Kidney epithelial cell (primary cell): ENCODE measurements around the gene FAM20C. TPM values are rescaled to one million over a fixed set of nuclear protein-coding genes. Genes with fewer than 3 reads are reported as not detected.
A peak's percentile ranks its signal among the peaks of the same experiment; 100 is the strongest.

Experiments used
- DNase-seq: peaks from one replicate; pipeline ENCODE4 v3.0.0-alpha.2; 2010; ENCODE audit warnings: low read depth
- H3K27me3 ChIP-seq: 2 replicates; pipeline ENCODE4 v1.6.0; 2011; ENCODE audit warnings: low read length; ENCODE audit not compliant: control insufficient read depth, insufficient read depth
- H3K36me3 ChIP-seq: 2 replicates; pipeline ENCODE4 v1.5.1; 2011; ENCODE audit warnings: low read length; ENCODE audit not compliant: control insufficient read depth, insufficient read depth
- H3K4me3 ChIP-seq: 2 replicates; pipeline ENCODE4 v1.5.1; 2011; ENCODE audit warnings: low read depth, mild to moderate bottlenecking, control low read depth, low read length
- CTCF ChIP-seq: IDR thresholded peaks from 2 replicates; pipeline ENCODE4 v1.5.1; 2011; ENCODE audit warnings: mild to moderate bottlenecking, moderate library complexity, low read length, control low read depth, inconsistent platforms; ENCODE audit not compliant: insufficient read depth, poor library complexity, severe bottlenecking
- total RNA-seq: library from RNA; depleted of rRNA; stranded (reverse); fragments of >200 nt; gene quantifications from 2 replicates; pipeline ENCODE4 v1.2.3, GENCODE V29; 2015

The FAM20C gene
- total RNA-seq, 1 donor from 2014 or later: 39.1 TPM

- no peak overlapping the region for H3K4me3 ChIP-seq
- no peak for TF ChIP-seq CTCF
Measured at GRCh38 chr7:230274-230673, 37.9 kb downstream of the FAM20C start.

GRCh38 chr7:231030-231857 lies 38.9 kb downstream of the FAM20C start:
- Histone ChIP-seq H3K36me3 (peaks cover 2% of the 10 kb centered on the region), H3K27me3 (no peaks in the 10 kb centered on the region), H3K4me3 (no peak overlapping the region)
- DNase-seq: no peak
- peak; percentile 35 for TF ChIP-seq CTCF

More at GRCh38 chr7:230274-230673, 37.9 kb downstream of the FAM20C start:
- DNase-seq: no peak
- H3K36me3 ChIP-seq: no peaks in the 10 kb centered on the region
- H3K27me3 ChIP-seq: no peaks in the 10 kb centered on the region

GRCh38 chr7:231858-232246 lies 39.5 kb downstream of the FAM20C start:
- Histone ChIP-seq H3K27me3 (no peaks in the 10 kb centered on the region), H3K36me3 (peaks cover 2% of the 10 kb centered on the region), H3K4me3 (no peak overlapping the region)
- DNase-seq: no peak
- TF ChIP-seq CTCF: no peak

DNA sequence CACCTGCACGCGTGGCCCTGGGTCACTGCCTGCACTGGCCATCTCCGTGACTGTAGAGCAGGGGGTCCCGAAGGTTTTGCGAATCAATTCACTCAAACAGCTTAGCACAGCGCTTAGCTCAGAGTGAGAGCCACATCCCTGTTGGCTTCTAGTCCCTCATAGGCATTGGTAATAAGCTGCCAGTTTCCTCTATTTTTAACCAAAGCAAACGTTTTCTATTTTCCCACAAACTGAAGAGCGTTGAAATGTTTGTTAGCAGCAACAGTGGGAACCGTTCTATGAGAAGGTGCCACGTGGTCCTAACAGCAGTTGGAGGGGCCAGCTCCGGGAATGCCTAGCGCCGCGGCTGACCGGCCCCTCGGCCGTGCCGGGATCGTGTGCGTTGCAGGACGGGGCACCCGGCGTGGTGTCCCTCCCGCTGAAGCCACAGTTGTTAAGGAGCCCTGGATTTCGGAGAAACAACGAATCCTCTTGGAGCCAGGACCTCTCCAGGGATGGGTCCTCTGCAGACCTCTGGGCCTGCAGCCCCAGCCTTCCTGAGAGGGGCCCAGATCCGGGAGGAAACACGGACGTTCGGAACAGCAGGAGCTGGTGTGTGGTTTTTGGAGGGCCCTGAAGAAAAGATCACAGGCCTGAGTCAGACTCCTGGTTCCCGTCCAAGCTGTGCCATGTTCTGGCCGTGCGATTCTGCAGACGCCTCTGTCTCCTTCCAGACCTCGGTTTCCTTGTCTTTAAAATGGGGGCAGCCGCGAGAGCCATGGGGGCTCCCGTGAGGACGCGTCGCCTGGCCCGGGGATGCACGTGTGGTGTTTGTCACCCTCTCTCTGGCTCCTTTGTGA lies 40.3 kb downstream of the FAM20C start:
- Histone ChIP-seq H3K4me3 (no peak overlapping the region), H3K27me3 (no peaks in the 10 kb centered on the region), H3K36me3 (peaks cover 2% of the 10 kb centered on the region)
- no peak for DNase-seq
- TF ChIP-seq CTCF: no peak

DNA sequence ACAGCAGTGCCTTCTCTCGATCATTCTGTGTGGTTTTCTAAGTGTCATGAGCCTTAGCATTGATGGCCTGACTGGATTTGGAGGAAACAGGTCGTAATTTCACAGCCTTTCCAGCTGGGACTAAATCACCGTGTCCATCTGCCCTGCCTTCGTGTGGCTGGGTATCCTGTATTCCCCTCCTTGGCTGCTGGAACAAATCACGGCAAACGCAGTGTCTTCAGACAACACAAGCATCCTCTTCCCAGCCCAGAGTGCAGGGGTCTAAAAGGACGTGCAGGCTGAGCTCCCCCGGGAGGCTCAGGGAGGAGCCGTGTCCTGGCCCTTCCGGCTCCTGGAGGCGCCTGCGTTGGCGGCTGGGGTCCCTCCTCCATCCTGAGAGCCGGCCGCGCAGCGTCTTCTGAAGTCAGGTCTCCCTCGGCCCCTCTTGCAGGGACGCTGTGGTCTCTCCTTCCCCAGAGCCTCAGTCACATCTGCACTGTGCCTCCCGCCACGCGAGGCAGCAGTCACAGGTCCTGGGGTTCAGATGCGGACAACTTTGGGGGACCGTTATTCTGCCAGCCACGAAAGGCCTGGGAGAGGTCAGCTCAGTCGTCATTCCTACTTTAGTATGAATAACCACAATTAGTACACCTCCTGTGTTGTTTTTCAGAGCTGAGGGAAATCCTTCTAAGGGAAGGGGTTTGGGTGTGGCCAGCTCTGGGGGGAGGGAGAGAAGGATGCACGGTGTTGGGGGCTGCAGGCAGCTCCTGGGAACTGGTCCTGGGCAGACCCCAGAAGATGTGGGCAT lies 41.1 kb downstream of the FAM20C start:
- TF ChIP-seq CTCF: no peak
- no peak overlapping the region for H3K4me3 ChIP-seq
- H3K36me3 ChIP-seq: peaks cover 2% of the 10 kb centered on the region
- no peaks in the 10 kb centered on the region for H3K27me3 ChIP-seq
- no peak for DNase-seq
